Duodenal mucosa (tissue), 2 donors: Measurements from ENCODE around the gene MAGEL2.

Experiments
- H3K27ac ChIP-seq: one replicate; pipeline ENCODE4 v1.7.0; 2013; ENCODE audit warnings: low read depth, low read length
- H3K27me3 ChIP-seq, 2 donors: one replicate each; pipeline ENCODE4 v1.7.0; 2013; ENCODE audit warnings: low read length in 2 of 2, control low read depth in 1 of 2; ENCODE audit not compliant: insufficient read depth in 2 of 2, control insufficient read depth in 1 of 2
- H3K36me3 ChIP-seq, 2 donors: one replicate each; pipeline ENCODE4 v1.7.0; 2013; ENCODE audit warnings: low read length in 2 of 2, control low read depth in 1 of 2; ENCODE audit not compliant: insufficient read depth in 2 of 2, control insufficient read depth in 1 of 2
- H3K4me1 ChIP-seq, 2 donors: one replicate each; pipeline ENCODE4 v1.7.0; 2013; ENCODE audit warnings: low read length in 2 of 2, control low read depth in 1 of 2; ENCODE audit not compliant: insufficient read depth in 2 of 2, control insufficient read depth in 1 of 2
- H3K4me3 ChIP-seq, 2 donors: one replicate each; pipeline ENCODE4 v1.7.0; 2013; ENCODE audit warnings: low read length in 2 of 2, low read depth in 1 of 2
- H3K9ac ChIP-seq, 2 donors: one replicate each; pipeline ENCODE4 v1.7.0; 2013; ENCODE audit warnings: low read length in 2 of 2, low read depth in 1 of 2
- H3K9me3 ChIP-seq, 2 donors: one replicate each; pipeline ENCODE4 v1.7.0; 2013; ENCODE audit warnings: low read length in 2 of 2, control low read depth in 1 of 2; ENCODE audit not compliant: control insufficient read depth in 1 of 2

Gene MAGEL2

DNA sequence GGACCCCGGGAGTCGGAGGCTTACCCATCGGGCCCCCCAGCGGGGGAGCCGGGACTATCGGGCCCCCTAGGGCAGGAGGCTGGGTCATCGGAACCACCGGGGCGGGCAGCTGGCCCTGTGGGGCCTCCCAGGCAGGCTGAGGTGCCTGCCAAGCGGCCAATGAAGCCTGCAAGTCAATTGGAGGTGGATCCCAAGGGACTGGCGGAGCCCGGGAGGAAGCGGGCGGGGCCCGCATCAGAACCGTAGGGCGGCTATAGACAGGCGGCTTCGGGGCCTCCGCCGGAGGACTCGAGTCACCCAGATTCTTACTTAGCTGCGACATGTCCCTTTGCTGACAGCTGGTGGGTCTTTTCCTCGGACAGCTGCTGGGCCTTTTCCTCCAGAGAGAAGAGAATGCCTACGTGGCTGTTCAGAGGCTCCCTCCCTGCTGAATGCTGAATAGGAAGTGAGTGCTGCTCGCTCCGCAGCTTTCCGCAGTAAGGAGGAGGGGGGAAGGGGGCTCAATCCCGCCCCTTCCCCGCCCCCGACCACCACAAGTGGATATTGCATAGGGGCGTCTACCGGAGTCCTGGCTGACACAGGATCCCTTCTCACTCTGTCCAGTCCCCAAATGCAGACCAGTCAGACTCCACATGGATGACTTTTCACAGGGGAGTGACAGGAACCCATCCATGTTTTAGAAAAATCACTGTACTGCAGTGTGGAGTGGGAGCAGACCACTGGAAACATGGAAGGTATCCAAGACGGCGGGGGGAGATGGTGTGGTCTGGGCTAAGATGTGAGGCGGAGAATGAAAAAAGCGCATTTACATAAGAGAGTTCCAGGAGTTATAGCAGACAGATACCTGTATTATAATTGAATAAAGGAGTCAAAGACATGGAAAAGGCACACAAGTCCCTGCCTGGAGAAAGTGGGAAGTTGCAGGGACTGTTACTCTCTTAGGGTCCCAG is at the start of gene MAGEL2:
MAGEL2 (minus strand) TSS at position 447 of the 950 bp plus-strand sequence; CDS start at position 322, 125 bp downstream.
- H3K27ac ChIP-seq = no peak within 1 kb of the TSS
- H3K9ac ChIP-seq = no peak within 1 kb of the TSS
- H3K27me3 ChIP-seq = peaks cover 0 to 6% of the 10 kb centered on the region in 2 donors
- no peaks in the 10 kb centered on the region for H3K9me3 ChIP-seq
- no peaks in the 10 kb centered on the region for H3K36me3 ChIP-seq
- no peaks in the 10 kb centered on the region for H3K4me1 ChIP-seq
- no peak within 1 kb of the TSS for H3K4me3 ChIP-seq

- Histone ChIP-seq H3K36me3 (no peaks in the 10 kb centered on the region), H3K27me3 (no peaks in the 10 kb centered on the region), H3K4me1 (no peaks in the 10 kb centered on the region), H3K9me3 (peaks cover 10 to 15% of the 10 kb centered on the region in 2 donors), H3K9ac (no peak overlapping the region), H3K27ac (no peak overlapping the region), H3K4me3 (no peak overlapping the region)
Measured at GRCh38 chr15:23695282-23695681, 47.6 kb upstream of the MAGEL2 start.

DNA sequence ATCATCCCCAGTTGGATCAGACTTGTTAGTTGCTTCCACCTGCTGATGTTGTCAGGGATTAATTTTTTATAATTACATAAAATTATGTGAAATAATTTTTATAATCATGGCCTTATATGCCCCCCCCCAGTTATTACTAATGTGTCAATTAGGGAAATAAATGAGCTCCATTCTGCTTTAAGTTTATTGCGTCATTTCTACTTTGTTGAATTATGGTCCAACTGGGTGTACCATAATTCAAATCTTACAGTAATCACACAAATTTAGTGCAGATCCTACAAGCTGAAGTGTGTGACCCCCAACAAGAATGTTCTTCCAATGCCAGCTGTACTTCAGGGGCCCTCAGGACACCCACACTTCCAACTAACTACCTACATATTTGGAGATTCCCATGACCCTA is 46.9 kb upstream of the MAGEL2 start:
- no peaks in the 10 kb centered on the region for H3K4me1 ChIP-seq
- H3K36me3 ChIP-seq = no peaks in the 10 kb centered on the region
- no peak overlapping the region for H3K9ac ChIP-seq
- no peak overlapping the region for H3K27ac ChIP-seq
- no peak overlapping the region for H3K4me3 ChIP-seq
- H3K9me3 ChIP-seq = peaks cover 10 to 15% of the 10 kb centered on the region in 2 donors
- no peaks in the 10 kb centered on the region for H3K27me3 ChIP-seq

GRCh38 chr15:23690450-23690852 is 42.8 kb upstream of the MAGEL2 start:
- Histone ChIP-seq H3K27ac (no peak overlapping the region), H3K9me3 (peaks cover 13 to 14% of the 10 kb centered on the region in 2 donors), H3K36me3 (no peaks in the 10 kb centered on the region), H3K9ac (no peak overlapping the region), H3K4me3 (no peak overlapping the region), H3K4me1 (no peaks in the 10 kb centered on the region), H3K27me3 (no peaks in the 10 kb centered on the region)

- H3K9me3 ChIP-seq = peaks cover 12 to 14% of the 10 kb centered on the region in 2 donors
- H3K9ac ChIP-seq = no peak overlapping the region
- H3K4me3 ChIP-seq = no peak overlapping the region
- no peak overlapping the region for H3K27ac ChIP-seq
- H3K27me3 ChIP-seq = no peaks in the 10 kb centered on the region
- H3K36me3 ChIP-seq = no peaks in the 10 kb centered on the region
- H3K4me1 ChIP-seq = no peaks in the 10 kb centered on the region
Measured at GRCh38 chr15:23690015-23690414, 42.3 kb upstream of the MAGEL2 start.

GRCh38 chr15:23687143-23687470 is 39.4 kb upstream of the MAGEL2 start, which contains the start of gene NDN:
Gene NDN (minus strand): TSS chr15:23687305. CDS start chr15:23687217, 88 bp downstream.
- no peaks in the 10 kb centered on the region for H3K36me3 ChIP-seq
- H3K9ac ChIP-seq = no peak within 1 kb of the TSS
- H3K9me3 ChIP-seq = peaks cover 6 to 8% of the 10 kb centered on the region in 2 donors
- H3K4me3 ChIP-seq = peak within 1 kb of the TSS; percentile 22 to 65
- no peaks in the 10 kb centered on the region for H3K4me1 ChIP-seq
- no peaks in the 10 kb centered on the region for H3K27me3 ChIP-seq
- H3K27ac ChIP-seq = no peak within 1 kb of the TSS

DNA sequence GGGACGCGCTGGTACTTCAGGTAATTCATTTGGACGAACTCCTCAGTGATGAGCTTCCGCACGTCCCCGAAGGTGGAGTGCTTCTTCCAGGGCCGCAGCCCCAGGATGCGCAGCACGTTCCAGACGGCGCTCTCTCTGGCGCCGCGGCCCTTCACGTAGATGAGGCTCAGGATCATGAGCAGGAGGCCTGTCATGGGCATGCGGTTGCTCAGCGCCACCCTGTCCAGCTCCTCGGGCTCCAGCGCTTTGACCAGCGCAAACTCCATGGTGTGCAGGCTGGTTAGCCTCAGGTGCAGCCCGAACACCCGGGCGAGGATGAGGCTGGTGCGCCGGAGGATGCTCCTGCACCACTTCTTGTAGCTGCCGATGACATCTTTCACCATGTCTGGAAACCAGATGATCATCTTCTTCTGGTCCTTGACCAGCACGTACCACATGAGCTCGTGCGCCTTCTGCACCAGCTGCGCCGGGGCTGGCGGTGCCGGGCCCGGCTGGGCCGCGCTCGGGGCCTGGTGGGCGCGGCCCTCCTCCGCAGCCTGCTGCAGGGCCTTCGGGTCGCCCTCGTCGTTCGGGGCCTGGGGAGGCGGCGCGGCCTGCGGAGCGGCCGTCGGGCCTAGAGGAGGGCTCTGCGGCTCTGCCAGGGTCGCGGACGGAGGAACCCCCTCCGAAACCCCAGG is 38.9 kb upstream of the MAGEL2 start:
- H3K27ac ChIP-seq = no peak overlapping the region
- peaks cover 6 to 8% of the 10 kb centered on the region in 2 donors for H3K9me3 ChIP-seq
- no peaks in the 10 kb centered on the region for H3K36me3 ChIP-seq
- H3K4me1 ChIP-seq = no peaks in the 10 kb centered on the region
- H3K9ac ChIP-seq = no peak overlapping the region
- H3K27me3 ChIP-seq = no peaks in the 10 kb centered on the region
- H3K4me3 ChIP-seq = peak overlapping the region; percentile 22 to 65

DNA sequence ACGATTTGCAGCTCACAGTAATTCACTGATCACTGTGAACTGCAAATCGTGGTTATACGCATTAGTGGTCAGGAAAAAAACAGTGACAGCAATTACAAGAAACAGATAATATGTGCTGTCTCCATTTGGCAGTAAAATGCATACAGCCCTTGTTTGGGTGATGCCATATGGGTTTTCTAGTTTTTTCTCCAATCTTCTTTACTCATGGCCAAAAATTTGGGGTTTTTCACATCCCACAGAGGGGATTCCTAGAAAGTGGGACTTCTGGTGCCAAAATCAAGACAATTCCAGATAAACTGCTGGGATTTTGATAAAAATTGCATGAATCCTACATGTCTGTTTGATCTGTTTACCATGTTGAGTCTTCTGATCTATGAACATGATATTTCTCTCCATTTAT is 23.8 kb upstream of the MAGEL2 start:
- no peaks in the 10 kb centered on the region for H3K27me3 ChIP-seq
- H3K4me1 ChIP-seq = no peaks in the 10 kb centered on the region
- no peaks in the 10 kb centered on the region for H3K36me3 ChIP-seq
- H3K27ac ChIP-seq = no peak overlapping the region
- no peak overlapping the region for H3K9ac ChIP-seq
- H3K4me3 ChIP-seq = no peak overlapping the region
- no peaks in the 10 kb centered on the region for H3K9me3 ChIP-seq

DNA sequence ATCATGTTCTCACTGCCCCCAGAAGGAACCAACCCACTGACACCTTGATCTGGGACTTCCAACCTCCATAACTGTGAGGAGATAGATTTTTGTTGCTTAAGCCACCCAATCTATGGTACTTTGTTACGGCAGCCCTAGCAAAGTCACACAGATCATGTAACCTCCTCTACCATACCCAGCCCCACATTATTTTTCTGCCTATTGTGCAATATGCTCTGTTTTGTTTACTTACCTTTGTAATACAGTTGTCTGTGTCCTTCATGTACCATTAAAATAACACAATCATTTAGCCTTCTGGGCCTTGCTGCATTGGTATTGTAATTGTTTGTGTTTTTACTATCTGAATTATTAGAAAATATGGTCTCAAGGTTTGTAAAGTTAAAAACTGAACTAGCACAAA is 23.3 kb upstream of the MAGEL2 start:
- H3K4me3 ChIP-seq = no peak overlapping the region

DNA sequence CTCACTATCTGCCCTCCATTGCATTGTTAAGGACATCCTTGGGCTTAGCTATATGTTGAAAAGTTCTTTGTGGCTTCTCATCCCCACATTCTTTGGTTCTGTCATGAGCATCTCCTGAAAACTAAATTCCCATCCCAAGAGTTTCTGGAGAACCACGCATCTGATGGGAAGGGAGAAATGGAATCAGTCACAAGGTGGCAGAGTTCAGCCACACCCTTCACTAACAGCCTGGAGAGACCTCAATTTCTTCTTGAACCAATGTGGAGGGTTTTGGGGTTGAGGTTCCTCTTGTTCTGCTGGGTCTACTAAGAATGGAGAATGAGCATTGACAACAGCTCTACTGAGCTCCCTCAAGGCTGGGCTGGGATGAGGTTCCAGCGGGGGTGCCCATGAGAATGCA is 15.6 kb upstream of the MAGEL2 start:
- no peaks in the 10 kb centered on the region for H3K4me1 ChIP-seq
- no peak overlapping the region for H3K9ac ChIP-seq
- peaks cover 0 to 3% of the 10 kb centered on the region in 2 donors for H3K9me3 ChIP-seq
- H3K36me3 ChIP-seq = no peaks in the 10 kb centered on the region
- no peaks in the 10 kb centered on the region for H3K27me3 ChIP-seq
- H3K27ac ChIP-seq = no peak overlapping the region
- no peak overlapping the region for H3K4me3 ChIP-seq

More for the DNA sequence above, 23.3 kb upstream of the MAGEL2 start:
- Histone ChIP-seq H3K9ac (no peak overlapping the region), H3K9me3 (no peaks in the 10 kb centered on the region), H3K27me3 (no peaks in the 10 kb centered on the region), H3K4me1 (no peaks in the 10 kb centered on the region), H3K27ac (no peak overlapping the region), H3K36me3 (no peaks in the 10 kb centered on the region)
